Loucy (cell line): Measurements from ENCODE around the gene ZNRF1.

Source experiments
- CTCF ChIP-seq: fragments of 200-600 bp; sonication (generic); conservative IDR thresholded peaks from 2 replicates; pipeline ENCODE4 v1.5.1; 2014; ENCODE audit warnings: mild to moderate bottlenecking, antibody characterized with exemption, low read length
- EZH2phosphoT487 ChIP-seq: fragments of 200-600 bp; IDR thresholded peaks from 2 replicates; pipeline ENCODE4 v1.6.1; 2018; ENCODE audit warnings: antibody characterized with exemption, mild to moderate bottlenecking, moderate library complexity, borderline replicate concordance

GRCh38 chr16:75096656-75097055 lies 97.8 kb downstream of the ZNRF1 start:
- TF ChIP-seq CTCF (peak; percentile 42; the same call in 1 of the 2 replicates), EZH2phosphoT487 (no peak)
